Tongue (tissue), 2 donors: Measurements from ENCODE around the gene KAZN. TPM values are rescaled to one million over a fixed set of nuclear protein-coding genes. Genes with fewer than 3 reads are reported as not detected.

ENCODE experiments used
- DNase-seq: peaks from one replicate; pipeline ENCODE4 v3.0.0-alpha.2; 2015
- total RNA-seq: library from RNA; depleted of rRNA; stranded (reverse); fragments of >200 nt; gene quantifications from one replicate; pipeline ENCODE4 v1.2.3, GENCODE V29; 2014

Gene KAZN
- total RNA-seq, 1 donor from 2014 or later: 12.3 TPM

GRCh38 chr1:14715266-14715665, 116.8 kb downstream of the KAZN start:
- no peak for DNase-seq

GRCh38 chr1:14715802-14716201, 117.3 kb downstream of the KAZN start:
- no peak for DNase-seq

GRCh38 chr1:14716474-14716873, 118.0 kb downstream of the KAZN start:
- DNase-seq: no peak

- no peak for DNase-seq
These were observed 120.0 kb downstream of the KAZN start for GRCh38 chr1:14718476-14718875.

GRCh38 chr1:14723401-14723800, 124.9 kb downstream of the KAZN start:
- no peak for DNase-seq

- no peak for DNase-seq
These were observed 125.8 kb downstream of the KAZN start for GRCh38 chr1:14724246-14724645.

- no peak for DNase-seq
These were observed 126.2 kb downstream of the KAZN start for GRCh38 chr1:14724678-14725077.

- no peak for DNase-seq
These were observed 126.8 kb downstream of the KAZN start for GRCh38 chr1:14725238-14725637.

GRCh38 chr1:14725695-14726094, 127.2 kb downstream of the KAZN start:
- DNase-seq: no peak

- no peak for DNase-seq
These were observed 128.1 kb downstream of the KAZN start for GRCh38 chr1:14726606-14727005.

- no peak for DNase-seq
These were observed 130.0 kb downstream of the KAZN start for GRCh38 chr1:14728516-14728915.

- no peak for DNase-seq
These were observed 134.2 kb downstream of the KAZN start for GRCh38 chr1:14732728-14733047.

GRCh38 chr1:14733048-14733778, 134.7 kb downstream of the KAZN start:
- DNase-seq: peak; percentile 60

GRCh38 chr1:14733779-14734140, 135.3 kb downstream of the KAZN start:
- no peak for DNase-seq

GRCh38 chr1:14735841-14736240, 137.4 kb downstream of the KAZN start:
- DNase-seq: no peak

- DNase-seq: no peak
These were observed 139.1 kb downstream of the KAZN start for GRCh38 chr1:14737561-14738094.

- DNase-seq: no peak
These were observed 139.8 kb downstream of the KAZN start for GRCh38 chr1:14738235-14738634.

GRCh38 chr1:14738647-14739046, 140.2 kb downstream of the KAZN start:
- no peak for DNase-seq

GRCh38 chr1:14739082-14739832, 140.8 kb downstream of the KAZN start:
- DNase-seq: no peak

- no peak for DNase-seq
These were observed 141.5 kb downstream of the KAZN start for GRCh38 chr1:14740016-14740415.

GRCh38 chr1:14741082-14741481, 142.6 kb downstream of the KAZN start:
- no peak for DNase-seq

- DNase-seq: no peak
These were observed 143.0 kb downstream of the KAZN start for GRCh38 chr1:14741532-14741931.

GRCh38 chr1:14742181-14742980, 143.9 kb downstream of the KAZN start:
- no peak for DNase-seq
